Liver (tissue), 9 donors: ENCODE data around the gene NHS. TPM values are rescaled to one million over a fixed set of nuclear protein-coding genes. Genes with fewer than 3 reads are reported as not detected.

Experiments used
- DNase-seq: peaks from one replicate; pipeline ENCODE4 v3.0.0-alpha.2; 2017; ENCODE audit warnings: low spot score
- H3K27ac ChIP-seq, 2 donors: one replicate each; pipeline ENCODE4 v1.7.0; 2013; ENCODE audit warnings: inconsistent platforms in 2 of 2, low read length in 2 of 2, control low read depth in 1 of 2, low read depth in 1 of 2, mild to moderate bottlenecking in 1 of 2
- H3K27me3 ChIP-seq, 4 donors: one replicate each; pipeline versions ENCODE4 v1.6.1 to v1.7.0; 2013; ENCODE audit warnings: low read length in 3 of 4, inconsistent platforms in 1 of 4, mild to moderate bottlenecking in 1 of 4, moderate library complexity in 1 of 4; ENCODE audit not compliant: control insufficient read depth in 4 of 4, insufficient read depth in 4 of 4
- H3K36me3 ChIP-seq, 4 donors: one replicate each; pipeline versions ENCODE4 v1.6.1 to v1.7.0; 2013; ENCODE audit warnings: low read length in 3 of 4, mild to moderate bottlenecking in 3 of 4, low read depth in 1 of 4, moderate library complexity in 1 of 4; ENCODE audit not compliant: control insufficient read depth in 4 of 4, insufficient read depth in 3 of 4
- H3K4me1 ChIP-seq, 4 donors: one replicate each; pipeline versions ENCODE4 v1.6.1 to v1.7.0; 2013; ENCODE audit warnings: low read length in 3 of 4, mild to moderate bottlenecking in 3 of 4, moderate library complexity in 1 of 4; ENCODE audit not compliant: control insufficient read depth in 4 of 4, insufficient read depth in 4 of 4
- H3K4me3 ChIP-seq, 3 donors: one replicate each; pipeline versions ENCODE4 v1.6.1 to v1.7.0; 2013; ENCODE audit warnings: low read length in 3 of 3, control low read depth in 1 of 3, low read depth in 1 of 3, mild to moderate bottlenecking in 1 of 3
- H3K9ac ChIP-seq, 2 donors: one replicate each; pipeline ENCODE4 v1.7.0; 2013; ENCODE audit warnings: low read length in 2 of 2, mild to moderate bottlenecking in 2 of 2, moderate library complexity in 2 of 2, control low read depth in 1 of 2, low read depth in 1 of 2
- H3K9me3 ChIP-seq, 4 donors: one replicate each; pipeline versions ENCODE4 v1.6.1 to v1.7.0; 2013; ENCODE audit warnings: low read length in 3 of 4; ENCODE audit not compliant: control insufficient read depth in 4 of 4
- ATF3 ChIP-seq: IDR thresholded peaks from 2 replicates; pipeline ENCODE4 v1.6.1; 2016; ENCODE audit warnings: antibody characterized with exemption
- CTCF ChIP-seq: fragments of 150-350 bp; IDR thresholded peaks from 2 replicates; pipeline ENCODE4 v1.5.1; 2017; ENCODE audit warnings: improper control_type of control experiment, low read depth, low read length; ENCODE audit not compliant: missing input control
- EGR1 ChIP-seq, 2 donors: IDR thresholded peaks; 2 replicates each; pipeline ENCODE4 v1.6.1; 2016 to 2018; ENCODE audit warnings: antibody characterized with exemption in 2 of 2, low read depth in 2 of 2
- FOXA1 ChIP-seq: IDR thresholded peaks from 2 replicates; pipeline ENCODE4 v1.6.1; 2016; ENCODE audit warnings: antibody characterized with exemption
- FOXA2 ChIP-seq: IDR thresholded peaks from 2 replicates; pipeline ENCODE4 v1.6.1; 2016; ENCODE audit warnings: antibody characterized with exemption
- GABPA ChIP-seq, 2 donors: IDR thresholded peaks in 1 of 2; conservative IDR thresholded peaks in 1 of 2; 2 replicates each; pipeline ENCODE4 v1.6.1; 2016; ENCODE audit warnings: antibody characterized with exemption in 2 of 2, mild to moderate bottlenecking in 1 of 2, moderate library complexity in 1 of 2
- HNF4A ChIP-seq, 2 donors: conservative IDR thresholded peaks; 2 replicates each; pipeline ENCODE4 v1.6.1; 2016; ENCODE audit warnings: antibody characterized with exemption in 2 of 2, mild to moderate bottlenecking in 2 of 2
- HNF4G ChIP-seq: IDR thresholded peaks from 2 replicates; pipeline ENCODE4 v1.6.1; 2016; ENCODE audit warnings: antibody characterized with exemption
- JUND ChIP-seq, 2 donors: IDR thresholded peaks; 2 replicates each; pipeline ENCODE4 v1.6.1; 2016; ENCODE audit warnings: antibody characterized with exemption in 2 of 2
- NR2F2 ChIP-seq: IDR thresholded peaks from 2 replicates; pipeline ENCODE4 v1.6.1; 2016; ENCODE audit warnings: antibody characterized with exemption
- RAD21 ChIP-seq, 2 donors: IDR thresholded peaks; 2 replicates each; pipeline ENCODE4 v1.6.1; 2016; ENCODE audit warnings: antibody characterized with exemption in 2 of 2, mild to moderate bottlenecking in 2 of 2
- REST ChIP-seq: IDR thresholded peaks from 2 replicates; pipeline ENCODE4 v1.6.1; 2016; ENCODE audit warnings: antibody characterized with exemption, mild to moderate bottlenecking
- RXRA ChIP-seq, 2 donors: IDR thresholded peaks; 2 replicates each; pipeline ENCODE4 v1.6.1; 2017 to 2018; ENCODE audit warnings: antibody characterized with exemption in 2 of 2, mild to moderate bottlenecking in 1 of 2
- SP1 ChIP-seq: IDR thresholded peaks from 2 replicates; pipeline ENCODE4 v1.6.1; 2018; ENCODE audit warnings: antibody characterized with exemption, mild to moderate bottlenecking
- TAF1 ChIP-seq: conservative IDR thresholded peaks from 2 replicates; pipeline ENCODE4 v1.6.1; 2016; ENCODE audit warnings: antibody characterized with exemption, mild to moderate bottlenecking
- YY1 ChIP-seq: IDR thresholded peaks from 2 replicates; pipeline ENCODE4 v1.6.1; 2016; ENCODE audit warnings: antibody characterized with exemption, mild to moderate bottlenecking
- WGBS: extraction: QIAGEN DNeasy Blood & Tissue Kit; methylation state at CpG from one replicate; pipeline ENCODE4 v1.1.7; 2013; 5-methylcytosine and 5-hydroxymethylcytosine counted together
- polyA plus RNA-seq, 2 donors: library from polyadenylated mRNA; stranded (reverse) in 1 of 2; unstranded in 1 of 2; fragments of 200-250 nt in 1 of 2; fragments of >200 nt in 1 of 2; fragmentation: Nextera tagmentation in 1 of 2; extraction: Ambion mirVana in 1 of 2; gene quantifications; one replicate each; pipeline versions ENCODE4 v1.2.1 to v1.2.3, GENCODE V29; 2013 to 2015
- total RNA-seq, 2 donors: library from RNA; depleted of rRNA; stranded (reverse); fragments of >200 nt; gene quantifications; one replicate each; pipeline ENCODE4 v1.2.3, GENCODE V29; 2014
- TF ChIP-seq, protein P1 (sequence below): IDR thresholded peaks from 2 replicates; pipeline ENCODE4 v1.6.1; 2016; ENCODE audit warnings: antibody characterized with exemption
- TF ChIP-seq, protein P2 (sequence below): IDR thresholded peaks from 2 replicates; pipeline ENCODE4 v1.6.1; 2016; ENCODE audit warnings: antibody characterized with exemption
- donor health status: healthy.
- donor health status: healthy.
- donor health status: healthy.
- donor health status: healthy.
- donor health status: healthy.

Gene NHS
- total and polyA plus RNA-seq, 4 donors, result 0.03 to 0.17 (median 0.10) TPM

DNA sequence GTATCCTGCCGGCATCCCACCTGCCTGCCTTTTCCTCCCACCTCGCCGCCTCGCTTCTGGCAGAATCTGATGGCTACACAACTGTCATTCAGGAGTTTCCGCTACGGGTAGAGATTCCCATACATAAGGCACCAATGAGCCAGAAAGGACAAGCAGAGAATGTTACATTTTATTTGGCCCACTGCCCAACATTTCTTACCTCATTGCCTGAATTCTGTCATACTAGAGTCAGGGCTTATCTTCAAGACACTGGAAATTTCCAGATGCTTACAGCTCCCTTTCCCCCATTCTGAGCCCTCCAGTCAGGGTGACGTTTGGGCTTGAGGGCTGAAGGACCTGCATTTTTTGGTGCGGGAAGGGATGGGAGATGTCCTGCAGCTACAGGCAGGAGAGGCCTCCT lies 113.0 kb downstream of the NHS start:
- H3K4me1 ChIP-seq, result no peaks in the 10 kb centered on the region
- TF ChIP-seq FOXA1, result no peak
- TF ChIP-seq HNF4A (conservative IDR thresholded peaks at IDR 0.05), result no peak
- no peak for TF ChIP-seq RXRA (IDR thresholded peaks at IDR 0.05)
- TF ChIP-seq YY1, result no peak
- no peak for TF ChIP-seq JUND (IDR thresholded peaks at IDR 0.05)
- TF ChIP-seq EGR1 (IDR thresholded peaks at IDR 0.05; ENCODE audit: low read depth in 2 of 2), result no peak
- no peak for TF ChIP-seq GABPA (IDR thresholded peaks at IDR 0.05 in 1 of 2, conservative IDR thresholded peaks at IDR 0.05 in 1 of 2)
- TF ChIP-seq REST, result no peak
- TF ChIP-seq HNF4G, result no peak
- TF ChIP-seq FOXA2, result no peak
- TF ChIP-seq, protein P1, sequence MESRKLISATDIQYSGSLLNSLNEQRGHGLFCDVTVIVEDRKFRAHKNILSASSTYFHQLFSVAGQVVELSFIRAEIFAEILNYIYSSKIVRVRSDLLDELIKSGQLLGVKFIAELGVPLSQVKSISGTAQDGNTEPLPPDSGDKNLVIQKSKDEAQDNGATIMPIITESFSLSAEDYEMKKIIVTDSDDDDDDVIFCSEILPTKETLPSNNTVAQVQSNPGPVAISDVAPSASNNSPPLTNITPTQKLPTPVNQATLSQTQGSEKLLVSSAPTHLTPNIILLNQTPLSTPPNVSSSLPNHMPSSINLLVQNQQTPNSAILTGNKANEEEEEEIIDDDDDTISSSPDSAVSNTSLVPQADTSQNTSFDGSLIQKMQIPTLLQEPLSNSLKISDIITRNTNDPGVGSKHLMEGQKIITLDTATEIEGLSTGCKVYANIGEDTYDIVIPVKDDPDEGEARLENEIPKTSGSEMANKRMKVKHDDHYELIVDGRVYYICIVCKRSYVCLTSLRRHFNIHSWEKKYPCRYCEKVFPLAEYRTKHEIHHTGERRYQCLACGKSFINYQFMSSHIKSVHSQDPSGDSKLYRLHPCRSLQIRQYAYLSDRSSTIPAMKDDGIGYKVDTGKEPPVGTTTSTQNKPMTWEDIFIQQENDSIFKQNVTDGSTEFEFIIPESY, result no peak
- no peak for TF ChIP-seq ATF3
- no peak for TF ChIP-seq NR2F2
- no peak for TF ChIP-seq TAF1
- TF ChIP-seq RAD21 (IDR thresholded peaks at IDR 0.05), result no peak
- TF ChIP-seq CTCF, result no peak
- TF ChIP-seq, protein P2, sequence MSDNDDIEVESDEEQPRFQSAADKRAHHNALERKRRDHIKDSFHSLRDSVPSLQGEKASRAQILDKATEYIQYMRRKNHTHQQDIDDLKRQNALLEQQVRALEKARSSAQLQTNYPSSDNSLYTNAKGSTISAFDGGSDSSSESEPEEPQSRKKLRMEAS, result no peak
- TF ChIP-seq SP1, result no peak
- no peaks in the 10 kb centered on the region for H3K9me3 ChIP-seq
- DNase-seq, result no peak
- peaks cover 0 to under 1% (median 0%) of the 10 kb centered on the region in 4 donors for H3K27me3 ChIP-seq
- H3K27ac ChIP-seq, result no peak overlapping the region
- WGBS, result 86% methylated on average over 8 of the region's 8 CpGs
- no peak overlapping the region for H3K4me3 ChIP-seq
- no peaks in the 10 kb centered on the region for H3K36me3 ChIP-seq
- no peak overlapping the region for H3K9ac ChIP-seq
